HG03565 (cell line): ENCODE measurements around the gene SLC25A41.

ENCODE experiments used
- ATAC-seq: cut with Tn5 transposase; IDR thresholded peaks from one replicate; pipeline ENCODE4 v1.9.1; 2021; ENCODE audit warnings: mild to moderate bottlenecking, moderate library complexity; ENCODE audit not compliant: unreplicated experiment

Gene SLC25A41

GRCh38 chr19:6433663-6434062, at the start of gene SLC25A41:
SLC25A41 (minus strand) TSS chr19:6433763; CDS start chr19:6433693, 70 bp downstream.
- no peak for ATAC-seq

GRCh38 chr19:6483235-6483634, 49.7 kb upstream of the SLC25A41 start:
- no peak for ATAC-seq

DNA sequence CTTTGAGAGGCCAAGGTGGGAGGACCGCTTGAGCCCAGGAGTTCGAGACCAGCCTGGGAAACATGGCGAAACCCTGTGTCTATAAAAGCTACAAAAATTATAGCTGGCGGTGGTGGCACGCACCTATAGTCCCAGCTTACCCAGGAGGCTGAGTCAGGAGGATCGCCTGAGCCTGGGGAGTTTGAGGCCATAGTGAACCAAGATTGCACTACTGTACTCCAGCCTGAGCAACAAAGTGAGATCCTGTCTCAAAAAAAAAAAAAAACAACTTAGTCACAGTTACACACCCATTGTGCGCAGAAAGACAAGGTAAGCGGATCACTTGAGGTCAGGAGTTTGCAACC, 48.8 kb upstream of the SLC25A41 start:
- ATAC-seq: no peak

GRCh38 chr19:6481541-6482342, 48.2 kb upstream of the SLC25A41 start, which contains the start of gene DENND1C:
DENND1C (minus strand) TSS chr19:6481787; CDS start chr19:6481695, 92 bp downstream.
- ATAC-seq: no peak

- ATAC-seq: no peak
These were observed 47.4 kb upstream of the SLC25A41 start for GRCh38 chr19:6480848-6481415.

GRCh38 chr19:6479836-6480398, 46.4 kb upstream of the SLC25A41 start:
- no peak for ATAC-seq

GRCh38 chr19:6478815-6479214, 45.3 kb upstream of the SLC25A41 start:
- ATAC-seq: no peak

DNA sequence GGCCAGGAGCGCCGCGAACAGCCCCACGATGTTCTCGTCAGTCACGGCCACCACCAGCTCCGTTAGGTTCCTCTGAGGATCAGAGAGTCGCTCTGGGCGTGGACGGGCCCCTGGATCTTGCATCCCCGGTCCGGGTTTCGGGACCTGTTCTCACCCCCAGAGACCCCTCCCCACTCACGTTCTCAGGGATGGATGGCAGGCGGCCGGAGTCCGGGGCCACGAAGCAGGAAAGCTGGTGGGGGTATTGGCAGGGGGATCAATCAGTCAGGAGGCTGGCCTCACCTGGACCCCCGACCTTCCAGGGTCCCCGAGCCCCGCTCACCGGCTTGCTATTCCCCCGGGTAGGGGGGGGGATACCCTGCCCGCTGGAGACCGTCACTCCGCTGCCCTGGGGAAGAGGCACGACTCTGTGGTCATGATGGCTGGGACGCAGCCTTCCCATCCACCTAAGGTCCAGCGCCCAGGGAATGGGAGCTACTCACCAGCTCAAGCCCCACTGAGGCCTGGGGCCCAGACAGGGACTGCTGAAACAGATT, 43.4 kb upstream of the SLC25A41 start:
- no peak for ATAC-seq

DNA sequence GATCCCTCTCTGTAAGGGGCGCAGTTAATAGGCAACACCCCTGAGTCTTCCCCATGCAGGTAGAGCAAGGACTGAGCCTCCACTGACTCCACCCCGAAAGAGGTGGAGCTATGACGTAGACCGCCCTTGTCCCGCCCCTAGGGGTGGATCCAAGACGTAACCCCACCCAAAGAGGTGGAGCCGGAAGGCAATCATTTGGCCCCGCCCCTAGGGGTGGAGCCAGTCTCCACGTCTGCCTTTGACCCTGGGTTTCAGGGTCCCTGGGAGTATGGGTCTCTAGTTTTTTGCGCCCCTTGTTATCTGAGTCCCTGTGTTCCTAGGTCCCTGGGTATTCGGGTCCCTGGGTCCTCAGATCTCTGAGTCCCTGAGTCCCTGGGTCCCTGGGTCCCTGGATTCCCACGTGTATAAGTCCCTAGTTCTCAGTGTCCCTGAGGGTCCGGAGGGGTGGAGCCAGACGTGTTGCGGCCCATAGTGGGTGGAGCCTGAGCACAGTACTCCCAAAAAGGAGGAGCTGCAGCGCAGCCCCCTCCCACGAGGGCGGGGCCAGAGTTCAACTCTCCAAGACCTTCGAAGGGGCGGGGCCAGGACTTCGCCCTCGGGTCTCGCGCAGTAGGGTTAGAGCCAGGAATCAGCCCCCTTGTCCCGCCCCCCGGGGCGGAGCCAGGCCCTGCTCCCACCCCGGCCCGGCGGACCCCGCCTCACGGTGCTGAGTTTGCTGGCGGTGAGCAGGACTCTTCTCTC, 42.8 kb upstream of the SLC25A41 start:
- no peak for ATAC-seq

- no peak for ATAC-seq
These were observed 42.0 kb upstream of the SLC25A41 start for GRCh38 chr19:6475321-6476108.

GRCh38 chr19:6473647-6474046, 40.1 kb upstream of the SLC25A41 start:
- ATAC-seq: no peak

DNA sequence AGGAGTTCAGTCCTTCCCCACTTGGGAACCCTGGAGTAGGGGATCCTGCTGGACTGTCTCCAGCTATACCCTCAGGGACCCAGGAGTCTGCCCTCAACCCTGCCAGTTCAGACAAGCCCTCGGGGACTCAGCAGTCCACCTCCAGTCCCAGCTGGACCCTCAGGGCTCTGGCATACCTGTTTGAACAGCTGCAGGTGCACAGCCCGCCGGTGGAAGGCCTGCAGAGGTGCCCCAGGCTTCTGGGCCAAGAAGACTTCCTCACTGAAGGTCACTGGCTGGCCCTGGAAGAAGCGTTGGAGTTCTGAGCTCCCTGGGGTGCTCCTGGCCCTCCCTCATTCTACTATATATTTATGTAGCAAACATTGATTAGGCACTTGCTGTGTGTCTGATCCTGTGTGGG, 39.1 kb upstream of the SLC25A41 start:
- no peak for ATAC-seq

GRCh38 chr19:6471076-6471475, 37.5 kb upstream of the SLC25A41 start:
- no peak for ATAC-seq

- ATAC-seq: no peak
These were observed 36.6 kb upstream of the SLC25A41 start for GRCh38 chr19:6470173-6470572.

DNA sequence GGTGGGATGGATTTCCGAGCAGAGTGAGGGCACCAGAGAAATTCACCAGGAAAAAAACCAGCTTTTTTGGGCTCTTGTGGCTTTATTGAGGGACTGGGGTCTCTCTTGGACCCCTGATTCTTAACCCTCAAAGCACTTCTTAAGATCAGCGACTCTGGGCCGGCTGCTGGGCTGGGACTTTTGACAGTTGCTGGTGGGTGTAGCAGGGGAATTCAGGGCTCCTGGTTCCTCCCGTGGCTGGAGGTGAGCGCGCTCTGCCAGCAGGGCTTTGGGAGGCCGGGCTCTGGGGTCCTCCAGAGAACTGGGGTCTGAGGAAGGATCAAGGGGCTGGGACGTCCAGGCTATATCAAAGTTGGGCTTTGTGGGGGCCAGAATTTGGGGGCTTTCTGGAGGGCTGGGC, 33.8 kb upstream of the SLC25A41 start:
- no peak for ATAC-seq

DNA sequence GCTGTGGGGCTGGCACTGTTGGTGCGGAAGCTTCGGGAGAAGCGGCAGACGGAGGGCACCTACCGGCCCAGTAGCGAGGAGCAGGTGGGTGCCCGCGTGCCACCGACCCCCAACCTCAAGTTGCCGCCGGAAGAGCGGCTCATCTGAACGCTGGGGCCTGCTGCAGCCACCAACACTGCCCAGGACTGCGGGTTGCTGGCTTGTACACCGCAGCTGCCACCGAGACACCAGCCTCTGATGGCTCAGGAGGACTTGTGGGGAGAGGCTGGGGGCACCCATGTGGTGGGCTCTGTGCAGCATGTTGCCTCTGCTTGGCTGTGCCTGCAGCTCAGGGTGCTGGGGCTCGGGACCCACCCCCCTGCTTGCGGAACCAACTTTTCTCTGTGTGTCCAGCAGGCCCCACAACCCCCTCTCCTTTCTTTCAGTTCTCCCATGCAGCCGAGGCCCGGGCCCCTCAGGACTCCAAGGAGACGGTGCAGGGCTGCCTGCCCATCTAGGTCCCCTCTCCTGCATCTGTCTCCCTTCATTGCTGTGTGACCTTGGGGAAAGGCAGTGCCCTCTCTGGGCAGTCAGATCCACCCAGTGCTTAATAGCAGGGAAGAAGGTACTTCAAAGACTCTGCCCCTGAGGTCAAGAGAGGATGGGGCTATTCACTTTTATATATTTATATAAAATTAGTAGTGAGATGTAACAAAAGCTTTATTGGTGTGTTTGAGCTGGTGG, 33.1 kb upstream of the SLC25A41 start:
- ATAC-seq: no peak

GRCh38 chr19:6465663-6466062, 32.1 kb upstream of the SLC25A41 start:
- ATAC-seq: no peak

- ATAC-seq: no peak
These were observed 31.4 kb upstream of the SLC25A41 start for GRCh38 chr19:6465006-6465405.

- ATAC-seq: no peak
These were observed 30.7 kb upstream of the SLC25A41 start, which contains the start of gene CRB3 for GRCh38 chr19:6464070-6464873. CRB3 (plus strand) TSS chr19:6464271; CDS start chr19:6464702, 431 bp downstream.
